ENCODE measurements around the gene GFY. TPM values are rescaled to one million over a fixed set of nuclear protein-coding genes. Genes with fewer than 3 reads are reported as not detected.

The GFY gene
- total and polyA plus RNA-seq, 2 donors (not counting 3 experiments of a cell fraction or from before 2014, with no cell fraction given) = not detected

GRCh38 chr19:49428547-49429451 lies 3.6 kb downstream of the GFY start:
- ChIA-PET CTCF (no interaction called here), POLR2A (no interaction called here)
- BruUV-seq (replicated peaks) = no TSS peak
- dilution Hi-C loops (cut with MboI; ENCODE audit: extremely low pct_ligation_motif_present, low sequenced_read_pairs) = no loop called here
- H3K9ac ChIP-seq (replicated peaks; ENCODE audit: extremely low read depth, insufficient read depth, low read length) = no peak overlapping the region
- H3K4me2 ChIP-seq (ENCODE audit: insufficient read depth, low read length) = no peak overlapping the region
- no peak overlapping the region for H3K27ac ChIP-seq (ENCODE audit: insufficient read depth, low read depth, low read length)
- no peaks in the 10 kb centered on the region for H4K20me1 ChIP-seq (replicated peaks; ENCODE audit: control insufficient read depth, extremely low read depth, insufficient read depth, low read length)
- DNase-seq (ENCODE audit: low read depth, low spot score) (no peak), FAIRE-seq (no peak)
- no peak for TF ChIP-seq MYC (IDR thresholded peaks at IDR 0.05; ENCODE audit: low read depth, low read length)
- TF ChIP-seq EZH2 (IDR thresholded peaks at IDR 0.05; ENCODE audit: borderline replicate concordance, low read depth, low read length, severe bottlenecking) = peak; percentile 51
- TF ChIP-seq JUN (IDR thresholded peaks at IDR 0.05; ENCODE audit: borderline replicate concordance, insufficient read depth, insufficient read length, low read depth) = no peak
- TF ChIP-seq POLR2AphosphoS5 (IDR thresholded peaks at IDR 0.05; ENCODE audit: insufficient read depth, low read depth, low read length) = no peak
- no peaks in the 10 kb centered on the region for H3K9me1 ChIP-seq (replicated peaks; ENCODE audit: control insufficient read depth, extremely low read depth, insufficient read depth, low read length)
- intact Hi-C loops (cut with micrococcal nuclease) = no loop called here
- H3K4me3 ChIP-seq (replicated peaks in 1 of 3; ENCODE audit: insufficient read depth in 1 of 3, low read depth in 1 of 3, low read length in 3 of 3) = no peak overlapping the region
- no peak overlapping the region for H2AFZ ChIP-seq (ENCODE audit: low read depth, low read length)
- no peaks in the 10 kb centered on the region for H3K4me1 ChIP-seq (ENCODE audit: control insufficient read depth, extremely low read depth, insufficient read depth, low read length)
- H3K9me3 ChIP-seq (replicated peaks; ENCODE audit: control insufficient read depth, insufficient read depth, low read length) = no peaks in the 10 kb centered on the region
- peaks cover 81 to 82% of the 10 kb centered on the region in 2 experiments for H3K27me3 ChIP-seq (ENCODE audit: control insufficient read depth in 2 of 2, insufficient read depth in 2 of 2, low read length in 2 of 2)
- H3K79me2 ChIP-seq (ENCODE audit: control insufficient read depth, insufficient read depth, low read length) = no peaks in the 10 kb centered on the region
- no peaks in the 10 kb centered on the region for H3K36me3 ChIP-seq (ENCODE audit: control insufficient read depth in 2 of 2, extremely low read depth in 1 of 2, insufficient read depth in 2 of 2, low read length in 2 of 2)

GRCh38 chr19:49430172-49430677 lies 5.0 kb downstream of the GFY start:
- CTCF ChIA-PET = no interaction called here
- H3K36me3 ChIP-seq (ENCODE audit: control insufficient read depth in 2 of 2, extremely low read depth in 1 of 2, insufficient read depth in 2 of 2, low read length in 2 of 2) = no peaks in the 10 kb centered on the region
- H3K27ac ChIP-seq (ENCODE audit: insufficient read depth, low read depth, low read length) = no peak overlapping the region
- no peak overlapping the region for H3K4me2 ChIP-seq (ENCODE audit: insufficient read depth, low read length)
- dilution Hi-C loops (cut with MboI; ENCODE audit: extremely low pct_ligation_motif_present, low sequenced_read_pairs) (no loop called here), intact Hi-C loops (cut with micrococcal nuclease) (no loop called here)
- DNase-seq (ENCODE audit: low read depth, low spot score) (no peak), FAIRE-seq (no peak)
- no peak overlapping the region for H3K4me3 ChIP-seq (replicated peaks in 1 of 3; ENCODE audit: insufficient read depth in 1 of 3, low read depth in 1 of 3, low read length in 3 of 3)
- no TSS peak for BruUV-seq (replicated peaks)
- no peaks in the 10 kb centered on the region for H3K4me1 ChIP-seq (ENCODE audit: control insufficient read depth, extremely low read depth, insufficient read depth, low read length)
- H3K9me1 ChIP-seq (replicated peaks; ENCODE audit: control insufficient read depth, extremely low read depth, insufficient read depth, low read length) = no peaks in the 10 kb centered on the region
- peaks cover 73 to 80% of the 10 kb centered on the region in 2 experiments for H3K27me3 ChIP-seq (ENCODE audit: control insufficient read depth in 2 of 2, insufficient read depth in 2 of 2, low read length in 2 of 2)
- no peak overlapping the region for H2AFZ ChIP-seq (ENCODE audit: low read depth, low read length)
- TF ChIP-seq EZH2 (IDR thresholded peaks at IDR 0.05; ENCODE audit: borderline replicate concordance, low read depth, low read length, severe bottlenecking) (peak; percentile 54), FOS (IDR thresholded peaks at IDR 0.05; ENCODE audit: borderline replicate concordance, insufficient read depth, low read length) (no peak)
- no peaks in the 10 kb centered on the region for H3K9me3 ChIP-seq (replicated peaks; ENCODE audit: control insufficient read depth, insufficient read depth, low read length)
- POLR2A ChIA-PET = no interaction called here
- no peak overlapping the region for H3K9ac ChIP-seq (replicated peaks; ENCODE audit: extremely low read depth, insufficient read depth, low read length)
- H4K20me1 ChIP-seq (replicated peaks; ENCODE audit: control insufficient read depth, extremely low read depth, insufficient read depth, low read length) = no peaks in the 10 kb centered on the region
- H3K79me2 ChIP-seq (ENCODE audit: control insufficient read depth, insufficient read depth, low read length) = no peaks in the 10 kb centered on the region

Data from endothelial cell of umbilical vein (primary cell).